Measurements from ENCODE around the gene ZNF90.
"Not testable (repeated sequence)": the region's sequence is repeated elsewhere in the genome, so short reads cannot be mapped to it uniquely, and the experiment has no call there.

- not testable (repeated sequence) for TF ChIP-seq SUZ12 (IDR thresholded peaks at IDR 0.05; ENCODE audit: extremely low read depth, insufficient read depth, insufficient read length); YY1 (IDR thresholded peaks at IDR 0.05; ENCODE audit: insufficient read depth, insufficient read length)
Observed at GRCh38 chr19:20045742-20046141, 32.1 kb upstream of the ZNF90 start.

Measured in NT2/D1 (cell line).